Smooth muscle cell (in vitro differentiated cells): ENCODE results near the gene BARHL1. TPM values are rescaled to one million over a fixed set of nuclear protein-coding genes. Genes with fewer than 3 reads are reported as not detected.

ENCODE experiments used
- DNase-seq: peaks from one replicate; lab custom pipeline; 2025; ENCODE audit not compliant: unreplicated experiment; lab: John Stamatoyannopoulos, UW
- H2AFZ ChIP-seq: fragments of 200-600 bp; sonication (generic); 2 replicates; pipeline ENCODE4 v1.6.0; 2016; ENCODE audit warnings: antibody characterized with exemption, low read depth, mild to moderate bottlenecking
- H3F3A ChIP-seq: fragments of 200-600 bp; sonication (generic); 2 replicates; pipeline ENCODE4 v1.6.0; 2017; ENCODE audit warnings: antibody characterized with exemption, low read depth
- H3K27ac ChIP-seq: fragments of 200-600 bp; sonication (generic); 2 replicates; pipeline ENCODE4 v1.5.1; 2016; ENCODE audit warnings: low read depth, mild to moderate bottlenecking
- H3K27me3 ChIP-seq: fragments of 200-600 bp; sonication (generic); 2 replicates; pipeline ENCODE4 v1.6.1; 2016; ENCODE audit warnings: low read depth, mild to moderate bottlenecking
- H3K36me3 ChIP-seq: fragments of 200-600 bp; sonication (generic); 2 replicates; pipeline ENCODE4 v1.5.1; 2016; ENCODE audit warnings: low read depth
- H3K4me1 ChIP-seq: fragments of 200-600 bp; sonication (generic); 2 replicates; pipeline ENCODE4 v1.5.1; 2016; ENCODE audit warnings: low read depth
- H3K4me2 ChIP-seq: fragments of 200-600 bp; sonication (generic); 2 replicates; pipeline ENCODE4 v1.6.0; 2016; ENCODE audit warnings: mild to moderate bottlenecking
- H3K4me3 ChIP-seq: fragments of 200-600 bp; sonication (generic); 2 replicates; pipeline ENCODE4 v1.5.1; 2016; ENCODE audit warnings: mild to moderate bottlenecking
- H3K79me2 ChIP-seq: fragments of 200-600 bp; sonication (generic); 2 replicates; pipeline ENCODE4 v1.6.0; 2016; ENCODE audit warnings: low read depth, mild to moderate bottlenecking
- H3K9ac ChIP-seq: fragments of 200-600 bp; sonication (generic); 2 replicates; pipeline ENCODE4 v1.6.0; 2016; ENCODE audit warnings: low read depth
- H3K9me3 ChIP-seq: fragments of 200-600 bp; sonication (generic); replicated peaks from 2 replicates; pipeline ENCODE4 v1.5.1; 2016; ENCODE audit warnings: low read depth
- H4K20me1 ChIP-seq: fragments of 200-600 bp; sonication (generic); 2 replicates; pipeline ENCODE4 v1.6.0; 2016; ENCODE audit warnings: low read depth
- WGBS: methylation state at CpG from one replicate; pipeline ENCODE4 v1.1.7; 2016; ENCODE audit warnings: low lambda C conversion rate; 5-methylcytosine and 5-hydroxymethylcytosine counted together
- polyA plus RNA-seq: library from polyadenylated mRNA; unstranded; fragments of >200 nt; fragmentation: Nextera tagmentation; extraction: Ambion mirVana; gene quantifications from 2 replicates; pipeline ENCODE4 v1.2.1, GENCODE V29; 2016
- total RNA-seq: library from RNA; depleted of rRNA; stranded (reverse); fragments of >200 nt; gene quantifications from 2 replicates; pipeline ENCODE4 v1.2.3, GENCODE V29; 2014
- TF ChIP-seq, protein P1 (sequence below): fragments of 200-600 bp; sonication (generic); IDR thresholded peaks from 2 replicates; pipeline ENCODE4 v1.5.1; 2017; ENCODE audit warnings: borderline replicate concordance, mild to moderate bottlenecking, antibody characterized with exemption; ENCODE audit not compliant: insufficient read depth, poor library complexity, severe bottlenecking

BARHL1 gene
- total and polyA plus RNA-seq, 2 experiments from 2014 or later = 0.24 TPM; not detected in 1

DNA sequence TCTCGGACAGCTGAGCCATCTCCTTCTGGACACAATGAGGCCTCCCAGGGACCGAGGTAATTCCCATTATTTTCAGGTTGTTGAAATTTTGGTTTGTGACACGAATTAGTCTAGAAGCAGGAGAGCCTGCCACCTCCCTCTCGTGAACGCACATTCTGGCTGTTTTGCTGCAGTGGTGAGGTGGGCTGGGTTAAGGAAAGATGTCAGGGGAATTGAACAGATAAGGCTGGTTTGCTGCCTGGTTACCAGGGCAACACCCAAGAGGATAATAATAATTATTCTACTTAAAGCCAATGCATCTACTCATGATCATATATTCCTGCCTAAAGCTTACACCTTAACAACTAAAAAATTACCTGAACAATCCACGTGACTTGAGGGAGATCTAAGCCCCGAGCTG is 49.3 kb downstream of the BARHL1 start:
- H3K4me2 ChIP-seq = no peak overlapping the region
- no peaks in the 10 kb centered on the region for H3K36me3 ChIP-seq
- peak overlapping the region; percentile 23 for H3K9ac ChIP-seq
- H3K27me3 ChIP-seq = no peaks in the 10 kb centered on the region
- no peaks in the 10 kb centered on the region for H3K9me3 ChIP-seq
- no peak for DNase-seq
- no peaks in the 10 kb centered on the region for H3K79me2 ChIP-seq
- WGBS = 83% methylated on average over 7 of the region's 7 CpGs
- peak overlapping the region; percentile 72 for H3K27ac ChIP-seq
- TF ChIP-seq, protein P1, sequence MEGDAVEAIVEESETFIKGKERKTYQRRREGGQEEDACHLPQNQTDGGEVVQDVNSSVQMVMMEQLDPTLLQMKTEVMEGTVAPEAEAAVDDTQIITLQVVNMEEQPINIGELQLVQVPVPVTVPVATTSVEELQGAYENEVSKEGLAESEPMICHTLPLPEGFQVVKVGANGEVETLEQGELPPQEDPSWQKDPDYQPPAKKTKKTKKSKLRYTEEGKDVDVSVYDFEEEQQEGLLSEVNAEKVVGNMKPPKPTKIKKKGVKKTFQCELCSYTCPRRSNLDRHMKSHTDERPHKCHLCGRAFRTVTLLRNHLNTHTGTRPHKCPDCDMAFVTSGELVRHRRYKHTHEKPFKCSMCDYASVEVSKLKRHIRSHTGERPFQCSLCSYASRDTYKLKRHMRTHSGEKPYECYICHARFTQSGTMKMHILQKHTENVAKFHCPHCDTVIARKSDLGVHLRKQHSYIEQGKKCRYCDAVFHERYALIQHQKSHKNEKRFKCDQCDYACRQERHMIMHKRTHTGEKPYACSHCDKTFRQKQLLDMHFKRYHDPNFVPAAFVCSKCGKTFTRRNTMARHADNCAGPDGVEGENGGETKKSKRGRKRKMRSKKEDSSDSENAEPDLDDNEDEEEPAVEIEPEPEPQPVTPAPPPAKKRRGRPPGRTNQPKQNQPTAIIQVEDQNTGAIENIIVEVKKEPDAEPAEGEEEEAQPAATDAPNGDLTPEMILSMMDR = no peak
- H4K20me1 ChIP-seq = no peaks in the 10 kb centered on the region
- no peak overlapping the region for H3K4me3 ChIP-seq
- no peak overlapping the region for H2AFZ ChIP-seq
- H3K4me1 ChIP-seq = no peaks in the 10 kb centered on the region
- H3F3A ChIP-seq = no peaks in the 10 kb centered on the region

DNA sequence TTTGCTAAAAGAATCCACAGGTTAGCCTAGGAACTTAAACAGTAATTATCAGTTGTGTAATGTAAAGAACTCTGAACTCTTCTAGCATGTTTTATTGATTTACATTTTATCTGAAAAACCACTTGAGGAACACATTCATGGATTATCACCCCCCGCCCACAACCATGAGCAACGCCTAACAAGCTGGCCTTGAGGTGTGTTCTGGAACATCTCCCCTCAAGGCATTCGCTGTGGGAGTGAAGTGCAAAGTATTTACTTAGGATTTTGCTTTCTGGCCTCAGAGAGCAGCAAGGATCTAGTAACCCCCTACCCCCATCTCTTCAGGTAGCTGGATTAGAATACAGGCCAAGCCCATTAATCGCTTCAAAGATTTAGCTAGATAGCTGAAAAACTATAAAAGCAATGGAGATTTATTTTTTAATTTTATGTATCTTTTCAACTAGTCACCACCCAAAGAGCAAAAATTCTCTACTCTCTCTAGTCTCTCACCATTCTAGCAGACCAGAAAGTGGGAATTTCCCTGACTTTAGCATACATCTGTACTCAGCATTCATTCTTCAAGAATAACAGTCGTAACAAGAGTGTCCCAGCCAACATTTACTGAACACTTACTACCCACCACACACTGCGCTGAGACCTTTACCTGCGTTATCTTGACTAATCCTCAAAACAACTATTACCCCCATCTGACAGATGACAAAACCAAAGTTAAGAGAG is 50.2 kb downstream of the BARHL1 start:
- Histone ChIP-seq H3K27ac (peak overlapping the region; percentile 72), H3K4me1 (no peaks in the 10 kb centered on the region), H3K4me3 (no peak overlapping the region), H3K27me3 (no peaks in the 10 kb centered on the region), H4K20me1 (no peaks in the 10 kb centered on the region), H3K4me2 (no peak overlapping the region), H3F3A (no peaks in the 10 kb centered on the region), H3K79me2 (no peaks in the 10 kb centered on the region), H3K9me3 (no peaks in the 10 kb centered on the region), H3K36me3 (no peaks in the 10 kb centered on the region), H3K9ac (peak overlapping the region; percentile 16), H2AFZ (no peak overlapping the region)
- TF ChIP-seq, protein P1 = no peak
- WGBS = 75% methylated on average over 7 of the region's 7 CpGs
- no peak for DNase-seq

DNA sequence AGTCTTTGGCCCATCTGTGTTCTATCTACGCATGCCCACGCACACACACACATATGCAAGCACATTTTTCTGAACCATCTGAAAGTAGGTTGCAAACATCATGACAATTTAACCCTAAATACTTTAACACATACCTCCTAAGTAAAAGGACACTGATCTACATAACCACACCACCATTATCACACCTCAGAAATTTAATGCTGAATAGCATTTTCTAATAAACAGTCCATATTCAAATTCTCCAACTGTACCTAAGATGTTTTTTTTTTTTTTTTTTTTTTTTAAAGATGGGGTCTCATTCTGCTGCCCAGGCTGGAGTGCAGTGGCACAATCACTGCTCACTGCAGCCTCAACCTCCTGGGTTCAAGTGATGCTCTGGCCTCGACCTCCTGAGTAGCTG is 51.9 kb downstream of the BARHL1 start:
- no peaks in the 10 kb centered on the region for H3K4me1 ChIP-seq
- TF ChIP-seq, protein P1 = no peak
- H3K27ac ChIP-seq = no peak overlapping the region
- no peaks in the 10 kb centered on the region for H3K79me2 ChIP-seq
- H3K4me2 ChIP-seq = no peak overlapping the region
- H3K4me3 ChIP-seq = no peak overlapping the region
- H3K36me3 ChIP-seq = no peaks in the 10 kb centered on the region
- H2AFZ ChIP-seq = no peak overlapping the region
- no peaks in the 10 kb centered on the region for H4K20me1 ChIP-seq
- H3F3A ChIP-seq = no peaks in the 10 kb centered on the region
- no peaks in the 10 kb centered on the region for H3K9me3 ChIP-seq
- WGBS = 99% methylated on average over 3 of the region's 3 CpGs
- H3K9ac ChIP-seq = no peak overlapping the region
- no peak for DNase-seq
- no peaks in the 10 kb centered on the region for H3K27me3 ChIP-seq

DNA sequence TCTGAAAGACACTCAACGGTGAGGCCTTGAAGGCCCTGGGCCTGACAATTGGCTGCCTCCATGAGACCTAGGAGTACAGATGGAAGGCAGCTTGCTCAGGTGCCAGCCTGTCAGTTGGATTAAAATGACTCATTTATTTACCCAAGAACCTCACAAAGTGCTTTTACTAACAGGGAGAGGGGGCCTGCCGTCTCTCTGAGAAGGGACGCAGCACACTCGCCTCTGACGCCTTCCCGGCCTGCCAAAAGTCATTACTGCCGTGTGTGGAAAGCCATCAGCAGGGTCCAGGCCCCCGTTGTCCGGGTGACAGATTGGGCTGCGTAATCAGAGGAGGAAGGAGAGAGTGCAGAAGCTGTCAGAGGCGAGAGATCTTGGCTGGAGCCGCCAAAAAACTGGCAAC is 54.9 kb downstream of the BARHL1 start:
- no peak overlapping the region for H3K9ac ChIP-seq
- H3K4me3 ChIP-seq = no peak overlapping the region
- peak overlapping the region; percentile 5 for H3K4me2 ChIP-seq
- peak overlapping the region; percentile 59 for H3K27ac ChIP-seq
- H2AFZ ChIP-seq = no peak overlapping the region
- H3K4me1 ChIP-seq = peaks cover 14% of the 10 kb centered on the region
- no peaks in the 10 kb centered on the region for H3K27me3 ChIP-seq
- no peaks in the 10 kb centered on the region for H3K9me3 ChIP-seq
- peaks cover 15% of the 10 kb centered on the region for H3F3A ChIP-seq
- TF ChIP-seq, protein P1 = no peak
- H4K20me1 ChIP-seq = no peaks in the 10 kb centered on the region
- peaks cover 5% of the 10 kb centered on the region for H3K36me3 ChIP-seq
- WGBS = 74% methylated on average over 12 of the region's 12 CpGs
- no peak for DNase-seq
- H3K79me2 ChIP-seq = no peaks in the 10 kb centered on the region
